Thymus (tissue), 11 donors: Measurements from ENCODE around the gene CPLX1. TPM values are rescaled to one million over a fixed set of nuclear protein-coding genes. Genes with fewer than 3 reads are reported as not detected.

Experiments
- DNase-seq, 9 donors: peaks; one replicate each; pipeline ENCODE4 v3.0.0-alpha.2; 2013; ENCODE audit warnings: low spot score in 9 of 9, low read depth in 6 of 9, missing footprints in 1 of 9
- H3K27ac ChIP-seq, 2 donors: one replicate each; pipeline ENCODE4 v1.5.1; 2013; ENCODE audit warnings: control low read depth in 1 of 2, low read depth in 1 of 2, low read length in 1 of 2, mild to moderate bottlenecking in 1 of 2, moderate library complexity in 1 of 2
- H3K27me3 ChIP-seq, 2 donors: one replicate each; pipeline ENCODE4 v1.5.1; 2013; ENCODE audit warnings: low read length in 1 of 2; ENCODE audit not compliant: control insufficient read depth in 2 of 2, insufficient read depth in 1 of 2
- H3K36me3 ChIP-seq, 2 donors: one replicate each; pipeline ENCODE4 v1.5.1; 2013; ENCODE audit warnings: low read length in 1 of 2, mild to moderate bottlenecking in 1 of 2, moderate library complexity in 1 of 2; ENCODE audit not compliant: control insufficient read depth in 2 of 2, insufficient read depth in 2 of 2
- H3K4me1 ChIP-seq, 2 donors: one replicate each; pipeline ENCODE4 v1.5.1; 2013; ENCODE audit warnings: low read length in 2 of 2; ENCODE audit not compliant: control insufficient read depth in 2 of 2, insufficient read depth in 2 of 2
- H3K4me3 ChIP-seq, 2 donors: one replicate each; pipeline ENCODE4 v1.5.1; 2013; ENCODE audit warnings: low read length in 2 of 2, control low read depth in 1 of 2, mild to moderate bottlenecking in 1 of 2
- H3K9me3 ChIP-seq, 2 donors: one replicate each; pipeline ENCODE4 v1.5.1; 2013; ENCODE audit warnings: low read length in 1 of 2, mild to moderate bottlenecking in 1 of 2; ENCODE audit not compliant: control insufficient read depth in 2 of 2, insufficient read depth in 1 of 2
- WGBS: extraction: QIAGEN DNeasy Blood & Tissue Kit; methylation state at CpG from one replicate; pipeline ENCODE4 v1.1.7; 2013; 5-methylcytosine and 5-hydroxymethylcytosine counted together
- polyA plus RNA-seq: library from polyadenylated mRNA; stranded (reverse); fragments of 200-250 nt; gene quantifications from one replicate; pipeline ENCODE4 v1.2.3, GENCODE V29; 2013
- total RNA-seq: library from RNA; stranded (reverse); fragments of 120-200 nt; gene quantifications from one replicate; pipeline ENCODE4 v1.2.4, GENCODE V29; 2013
- donor health status: healthy.

Gene CPLX1
- total and polyA plus RNA-seq, 2 donors, result 3.5 to 7.9 TPM

DNA sequence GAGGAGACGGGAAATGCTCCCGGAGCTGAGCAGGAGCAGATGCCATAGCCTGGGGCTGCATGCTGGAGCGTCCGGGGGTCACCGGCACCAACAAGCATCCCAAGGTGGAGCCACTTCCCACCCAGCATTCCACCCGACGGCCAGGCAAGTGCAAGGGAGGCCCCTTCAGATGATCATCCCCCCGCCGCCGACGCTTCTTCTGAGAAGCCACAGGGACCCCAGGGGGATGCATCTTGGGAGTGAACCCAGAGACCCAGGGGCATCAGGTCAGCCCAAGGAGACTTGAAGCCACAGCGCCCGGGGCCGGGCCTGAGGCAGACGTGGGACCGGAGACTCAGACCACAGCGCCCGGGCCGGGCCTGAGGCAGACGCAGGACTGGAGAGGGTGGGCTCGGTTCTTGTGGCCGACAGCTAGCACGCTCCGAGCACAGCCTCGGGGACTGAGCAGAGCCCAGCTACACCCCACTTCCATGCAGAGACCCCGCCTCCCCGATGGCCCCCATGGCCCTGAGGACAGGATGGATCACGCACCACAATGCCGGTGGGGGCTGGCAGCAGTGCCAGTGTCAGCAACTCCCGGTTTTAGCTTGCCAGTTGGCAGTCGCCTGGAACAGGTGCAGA is 33.0 kb upstream of the CPLX1 start:
- Histone ChIP-seq H3K36me3 (peaks cover 59 to 60% of the 10 kb centered on the region in 2 donors), H3K27me3 (no peaks in the 10 kb centered on the region), H3K4me3 (no peak overlapping the region), H3K4me1 (no peaks in the 10 kb centered on the region), H3K27ac (no peak overlapping the region), H3K9me3 (peaks cover 1 to 32% of the 10 kb centered on the region in 2 donors)
- DNase-seq, result no peak
- WGBS, result 98% methylated on average over 31 of the region's 31 CpGs

DNA sequence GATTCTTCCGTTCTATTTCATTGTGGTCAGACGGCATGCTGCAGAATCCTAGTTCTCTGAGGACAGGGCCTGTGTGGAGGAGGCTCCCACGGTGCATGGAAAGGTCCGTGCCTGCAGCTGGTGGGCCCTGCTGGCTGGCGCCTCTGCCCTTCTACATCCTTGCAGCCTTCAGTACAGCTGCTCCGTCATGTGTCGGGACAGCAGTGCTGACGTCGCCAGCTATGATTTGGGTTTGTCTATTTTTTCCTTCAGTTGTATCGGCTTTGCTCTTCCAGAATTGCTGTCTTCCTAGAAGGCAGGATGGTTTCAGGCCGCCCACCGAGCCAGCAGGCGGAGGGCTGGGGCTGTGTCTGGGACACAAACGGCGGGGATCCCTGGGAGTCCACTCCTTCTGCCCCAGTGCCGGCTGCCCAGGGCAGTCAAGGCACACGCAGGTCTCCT is 32.1 kb upstream of the CPLX1 start:
- Histone ChIP-seq H3K36me3 (peaks cover 55 to 58% of the 10 kb centered on the region in 2 donors), H3K27ac (no peak overlapping the region), H3K27me3 (no peaks in the 10 kb centered on the region), H3K4me1 (no peaks in the 10 kb centered on the region), H3K4me3 (no peak overlapping the region), H3K9me3 (peaks cover 1 to 32% of the 10 kb centered on the region in 2 donors)
- WGBS, result 98% methylated on average over 17 of the region's 17 CpGs
- no peak for DNase-seq

DNA sequence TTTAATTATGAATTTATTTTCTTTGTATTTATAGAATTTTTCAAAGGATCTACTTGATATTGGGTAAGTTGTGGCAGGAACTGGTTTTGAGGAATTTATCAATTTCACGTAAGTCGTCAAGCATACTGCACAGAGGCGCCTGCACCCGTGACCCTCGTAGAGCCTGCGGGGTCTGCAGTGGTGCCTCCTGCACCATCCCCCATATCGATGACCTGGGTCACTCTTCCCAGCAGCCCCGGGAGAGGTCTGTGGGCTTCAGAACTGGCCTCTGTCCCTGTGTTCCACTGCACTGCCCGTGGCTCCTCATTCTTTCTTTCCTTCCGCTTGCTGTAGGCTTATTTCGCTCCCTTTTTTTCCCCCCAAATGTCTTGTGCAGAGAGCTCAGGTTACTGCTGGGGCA is 31.5 kb upstream of the CPLX1 start:
- no peaks in the 10 kb centered on the region for H3K4me1 ChIP-seq
- 92% methylated on average over 11 of the region's 11 CpGs for WGBS
- peaks cover 53 to 57% of the 10 kb centered on the region in 2 donors for H3K36me3 ChIP-seq
- no peaks in the 10 kb centered on the region for H3K27me3 ChIP-seq
- peaks cover 1 to 32% of the 10 kb centered on the region in 2 donors for H3K9me3 ChIP-seq
- DNase-seq, result no peak
- H3K4me3 ChIP-seq, result no peak overlapping the region
- H3K27ac ChIP-seq, result no peak overlapping the region

DNA sequence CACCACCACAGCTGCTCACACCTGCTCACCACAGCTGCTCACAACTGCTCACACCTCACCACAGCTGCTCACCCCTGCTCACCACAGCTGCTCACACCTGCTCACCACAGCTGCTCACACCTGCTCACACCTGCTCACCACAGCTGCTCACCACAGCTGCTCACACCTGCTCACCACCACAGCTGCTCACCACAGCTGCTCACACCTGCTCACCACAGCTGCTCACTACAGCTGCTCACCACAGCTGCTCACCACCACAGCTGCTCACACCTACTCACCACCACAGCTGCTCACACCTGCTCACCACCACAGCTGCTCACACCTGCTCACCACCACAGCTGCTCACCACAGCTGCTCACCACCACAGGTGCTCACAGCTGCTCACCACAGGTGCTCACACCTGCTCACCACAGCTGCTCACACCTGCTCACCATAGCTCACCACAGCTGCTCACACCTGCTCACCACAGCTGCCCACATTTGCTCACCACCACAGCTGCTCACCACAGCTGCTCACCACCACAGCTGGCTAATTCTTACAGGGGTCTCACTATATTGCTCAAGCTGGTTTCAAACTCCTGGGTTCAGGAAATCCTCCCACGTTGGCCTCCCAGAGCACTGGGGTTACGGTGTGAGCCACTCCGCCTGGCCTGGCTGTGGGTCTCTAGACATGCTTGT is 30.4 kb upstream of the CPLX1 start:
- Histone ChIP-seq H3K4me1 (no peaks in the 10 kb centered on the region), H3K27ac (peak overlapping the region in 1 of 2 donors; percentile 43), H3K9me3 (peaks cover 1 to 32% of the 10 kb centered on the region in 2 donors), H3K27me3 (no peaks in the 10 kb centered on the region), H3K36me3 (peaks cover 52 to 54% of the 10 kb centered on the region in 2 donors), H3K4me3 (no peak overlapping the region)
- over 99% methylated on average over 3 of the region's 3 CpGs for WGBS
- no peak for DNase-seq

DNA sequence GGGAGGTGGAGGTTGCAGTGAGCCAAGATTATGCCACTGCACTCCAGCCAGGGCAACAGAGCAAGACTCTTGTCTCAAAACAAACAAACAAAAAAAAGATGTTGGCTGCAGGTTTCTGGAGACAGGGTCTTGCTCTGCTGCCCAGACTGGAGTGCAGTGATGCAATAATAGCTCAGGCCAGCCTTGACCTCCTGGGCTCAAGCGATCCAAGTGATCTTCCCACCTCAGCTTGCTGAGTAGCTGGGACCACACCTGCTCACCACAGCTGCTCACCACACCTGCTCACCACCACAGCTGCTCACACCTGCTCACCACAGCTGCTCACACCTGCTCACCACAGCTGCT is 29.9 kb upstream of the CPLX1 start:
- DNase-seq, result no peak
- H3K27ac ChIP-seq, result no peak overlapping the region
- H3K4me1 ChIP-seq, result no peaks in the 10 kb centered on the region
- H3K4me3 ChIP-seq, result no peak overlapping the region
- H3K9me3 ChIP-seq, result peaks cover 1 to 32% of the 10 kb centered on the region in 2 donors
- WGBS, result 0% methylated on average over 1 of the region's 1 CpG
- H3K36me3 ChIP-seq, result peaks cover 49 to 52% of the 10 kb centered on the region in 2 donors
- H3K27me3 ChIP-seq, result no peaks in the 10 kb centered on the region

DNA sequence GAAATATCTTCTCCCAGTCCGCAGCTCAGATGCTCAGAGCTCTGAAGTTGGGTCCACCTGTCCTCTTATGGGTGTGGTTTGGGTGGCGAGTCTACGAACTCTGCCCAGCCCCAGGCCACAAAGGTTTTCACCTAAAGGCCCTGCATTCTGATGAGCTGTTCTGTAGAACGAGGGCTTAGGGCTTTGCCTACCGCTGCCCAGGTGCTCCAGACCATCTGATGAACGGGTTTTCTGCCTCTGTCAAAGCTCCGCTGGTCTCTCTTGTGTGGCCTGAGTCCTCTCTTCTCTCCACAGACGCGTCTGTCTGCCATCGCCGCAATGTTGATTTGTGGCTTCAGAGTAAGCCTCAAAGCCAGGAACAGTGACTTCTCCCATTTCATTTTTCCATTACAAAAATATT is 28.4 kb upstream of the CPLX1 start:
- Histone ChIP-seq H3K4me3 (no peak overlapping the region), H3K27me3 (no peaks in the 10 kb centered on the region), H3K9me3 (peaks cover 0 to 32% of the 10 kb centered on the region in 2 donors), H3K27ac (no peak overlapping the region), H3K4me1 (no peaks in the 10 kb centered on the region), H3K36me3 (peaks cover 51 to 58% of the 10 kb centered on the region in 2 donors)
- 91% methylated on average over 11 of the region's 11 CpGs for WGBS
- no peak for DNase-seq

DNA sequence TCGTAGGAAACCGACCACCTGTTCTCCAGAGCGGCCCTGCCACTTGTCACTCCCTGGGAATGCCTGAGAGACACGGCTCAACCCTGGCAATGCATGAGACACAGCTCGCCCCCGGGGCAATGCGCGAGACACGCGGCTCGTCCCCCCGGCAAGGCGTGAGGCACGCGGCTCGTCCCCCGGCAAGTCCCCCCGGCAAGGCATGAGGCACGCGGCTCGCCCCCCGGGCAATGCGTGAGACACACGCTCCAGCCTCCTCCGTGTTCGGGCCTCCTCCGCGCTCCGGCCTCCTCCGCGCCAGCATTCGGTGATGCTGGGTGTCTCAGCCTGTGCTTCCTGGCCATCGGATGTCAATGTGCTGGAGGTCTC is 27.5 kb upstream of the CPLX1 start:
- Histone ChIP-seq H3K4me1 (no peaks in the 10 kb centered on the region), H3K4me3 (no peak overlapping the region), H3K36me3 (peaks cover 45 to 58% of the 10 kb centered on the region in 2 donors), H3K27me3 (no peaks in the 10 kb centered on the region), H3K9me3 (peaks cover 0 to 24% of the 10 kb centered on the region in 2 donors), H3K27ac (no peak overlapping the region)
- no peak for DNase-seq
- 94% methylated on average over 33 of the region's 33 CpGs for WGBS

DNA sequence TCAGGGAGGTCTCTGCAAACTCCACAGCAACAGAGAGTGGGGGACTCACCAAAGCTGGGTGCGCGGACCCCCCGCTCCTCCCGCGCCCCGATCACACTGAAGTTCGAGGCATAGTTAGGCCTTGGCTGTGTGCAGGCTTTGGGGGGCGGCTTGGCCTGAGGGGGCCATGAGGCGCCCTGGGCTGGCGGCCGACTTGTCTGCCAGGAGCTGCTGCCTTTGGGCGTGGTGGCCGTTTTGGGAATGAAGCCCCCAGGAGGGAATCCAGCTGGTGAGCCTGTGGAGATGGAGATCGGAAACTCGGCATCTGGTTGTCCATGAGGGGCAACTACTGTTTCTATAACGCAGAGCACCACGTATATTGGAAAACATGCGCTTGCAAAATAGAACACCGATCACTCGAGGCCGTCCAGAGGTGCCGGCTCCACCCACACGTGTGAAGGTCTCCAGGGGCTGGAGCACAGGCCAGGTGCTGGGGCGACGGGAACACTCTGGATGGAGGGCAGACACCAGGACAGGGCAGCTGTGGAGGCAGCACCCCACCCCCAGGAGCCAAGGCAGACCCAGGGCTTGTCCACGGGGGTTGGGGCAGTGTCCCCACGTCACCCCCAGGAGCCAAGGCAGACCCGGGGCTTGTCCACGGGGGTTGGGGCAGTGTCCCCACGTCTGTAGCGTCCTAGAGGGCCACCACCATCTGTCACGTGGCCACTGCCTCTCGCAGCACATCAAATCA is 25.9 kb upstream of the CPLX1 start:
- Histone ChIP-seq H3K9me3 (peaks cover 0 to 12% of the 10 kb centered on the region in 2 donors), H3K27me3 (no peaks in the 10 kb centered on the region), H3K27ac (no peak overlapping the region), H3K4me3 (no peak overlapping the region), H3K36me3 (peaks cover 40 to 54% of the 10 kb centered on the region in 2 donors), H3K4me1 (no peaks in the 10 kb centered on the region)
- WGBS, result 98% methylated on average over 33 of the region's 33 CpGs
- no peak for DNase-seq

DNA sequence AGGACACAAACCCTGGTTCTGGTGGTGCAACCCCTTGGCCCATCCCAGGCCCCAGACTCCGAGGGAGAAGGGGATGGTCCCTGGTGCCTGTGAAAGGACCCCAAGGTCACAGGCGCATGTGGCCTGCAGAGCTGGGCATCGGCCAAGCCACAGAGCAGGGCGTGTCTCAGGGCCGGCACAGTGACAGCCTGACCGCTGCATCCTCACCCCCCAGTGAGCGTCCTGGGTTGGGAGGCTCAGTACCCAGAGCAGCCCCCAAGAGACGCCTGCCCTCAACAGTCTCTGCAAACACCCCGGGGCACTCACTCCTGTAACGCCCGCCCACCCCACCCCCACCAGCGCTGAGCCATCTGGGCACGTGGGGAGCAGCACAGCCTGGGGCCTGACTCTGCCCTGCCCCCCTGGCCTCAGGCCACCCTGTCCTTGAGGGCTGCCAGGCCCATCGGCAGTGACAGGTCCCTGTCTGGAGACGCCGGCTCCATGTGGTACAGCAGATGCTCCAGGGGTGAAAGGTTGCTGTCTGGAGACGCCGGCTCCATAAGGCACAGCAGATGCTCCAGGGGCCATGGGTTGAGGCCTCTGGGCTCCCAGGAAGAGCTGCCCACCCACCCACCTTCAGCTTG is 24.5 kb upstream of the CPLX1 start:
- Histone ChIP-seq H3K27me3 (no peaks in the 10 kb centered on the region), H3K9me3 (peaks cover 0 to 4% of the 10 kb centered on the region in 2 donors), H3K27ac (no peak overlapping the region), H3K36me3 (peaks cover 39 to 54% of the 10 kb centered on the region in 2 donors), H3K4me3 (no peak overlapping the region), H3K4me1 (no peaks in the 10 kb centered on the region)
- no peak for DNase-seq
- WGBS, result 98% methylated on average over 18 of the region's 18 CpGs
